HL-60 (cell line): Measurements from ENCODE around the gene PSTPIP1.

ENCODE experiments used
- TF ChIP-seq, protein P1 (sequence below): IDR thresholded peaks from one replicate; pipeline ENCODE4 v1.5.1; 2011; ENCODE audit warnings: low read length, control low read depth, inconsistent platforms; ENCODE audit not compliant: insufficient read depth
- TF ChIP-seq, protein P2 (sequence below): IDR thresholded peaks from 2 replicates; pipeline ENCODE4 v1.6.1; 2012; ENCODE audit warnings: low read depth; ENCODE audit not compliant: insufficient replicate concordance

DNA sequence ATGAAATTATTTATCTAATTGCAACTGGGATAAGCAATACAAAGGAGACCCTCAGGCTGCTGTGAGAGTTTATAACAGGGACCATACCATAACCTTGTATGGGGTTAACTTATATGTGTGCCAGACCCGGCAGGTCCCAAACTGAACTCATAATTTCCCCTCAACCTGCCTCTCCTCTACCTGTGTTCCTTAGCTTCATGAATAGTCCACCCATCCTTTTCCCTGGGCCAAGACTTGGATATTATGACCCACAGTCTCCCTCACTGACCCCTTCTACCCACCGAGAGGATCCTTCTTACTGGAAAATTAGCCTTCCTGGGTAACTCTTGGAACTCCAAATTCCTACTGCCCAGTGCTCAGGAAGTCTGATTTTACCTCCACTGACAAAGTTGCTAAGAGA is 79.4 kb downstream of the PSTPIP1 start:
- TF ChIP-seq, protein P1, sequence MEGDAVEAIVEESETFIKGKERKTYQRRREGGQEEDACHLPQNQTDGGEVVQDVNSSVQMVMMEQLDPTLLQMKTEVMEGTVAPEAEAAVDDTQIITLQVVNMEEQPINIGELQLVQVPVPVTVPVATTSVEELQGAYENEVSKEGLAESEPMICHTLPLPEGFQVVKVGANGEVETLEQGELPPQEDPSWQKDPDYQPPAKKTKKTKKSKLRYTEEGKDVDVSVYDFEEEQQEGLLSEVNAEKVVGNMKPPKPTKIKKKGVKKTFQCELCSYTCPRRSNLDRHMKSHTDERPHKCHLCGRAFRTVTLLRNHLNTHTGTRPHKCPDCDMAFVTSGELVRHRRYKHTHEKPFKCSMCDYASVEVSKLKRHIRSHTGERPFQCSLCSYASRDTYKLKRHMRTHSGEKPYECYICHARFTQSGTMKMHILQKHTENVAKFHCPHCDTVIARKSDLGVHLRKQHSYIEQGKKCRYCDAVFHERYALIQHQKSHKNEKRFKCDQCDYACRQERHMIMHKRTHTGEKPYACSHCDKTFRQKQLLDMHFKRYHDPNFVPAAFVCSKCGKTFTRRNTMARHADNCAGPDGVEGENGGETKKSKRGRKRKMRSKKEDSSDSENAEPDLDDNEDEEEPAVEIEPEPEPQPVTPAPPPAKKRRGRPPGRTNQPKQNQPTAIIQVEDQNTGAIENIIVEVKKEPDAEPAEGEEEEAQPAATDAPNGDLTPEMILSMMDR: no peak
- TF ChIP-seq, protein P2, sequence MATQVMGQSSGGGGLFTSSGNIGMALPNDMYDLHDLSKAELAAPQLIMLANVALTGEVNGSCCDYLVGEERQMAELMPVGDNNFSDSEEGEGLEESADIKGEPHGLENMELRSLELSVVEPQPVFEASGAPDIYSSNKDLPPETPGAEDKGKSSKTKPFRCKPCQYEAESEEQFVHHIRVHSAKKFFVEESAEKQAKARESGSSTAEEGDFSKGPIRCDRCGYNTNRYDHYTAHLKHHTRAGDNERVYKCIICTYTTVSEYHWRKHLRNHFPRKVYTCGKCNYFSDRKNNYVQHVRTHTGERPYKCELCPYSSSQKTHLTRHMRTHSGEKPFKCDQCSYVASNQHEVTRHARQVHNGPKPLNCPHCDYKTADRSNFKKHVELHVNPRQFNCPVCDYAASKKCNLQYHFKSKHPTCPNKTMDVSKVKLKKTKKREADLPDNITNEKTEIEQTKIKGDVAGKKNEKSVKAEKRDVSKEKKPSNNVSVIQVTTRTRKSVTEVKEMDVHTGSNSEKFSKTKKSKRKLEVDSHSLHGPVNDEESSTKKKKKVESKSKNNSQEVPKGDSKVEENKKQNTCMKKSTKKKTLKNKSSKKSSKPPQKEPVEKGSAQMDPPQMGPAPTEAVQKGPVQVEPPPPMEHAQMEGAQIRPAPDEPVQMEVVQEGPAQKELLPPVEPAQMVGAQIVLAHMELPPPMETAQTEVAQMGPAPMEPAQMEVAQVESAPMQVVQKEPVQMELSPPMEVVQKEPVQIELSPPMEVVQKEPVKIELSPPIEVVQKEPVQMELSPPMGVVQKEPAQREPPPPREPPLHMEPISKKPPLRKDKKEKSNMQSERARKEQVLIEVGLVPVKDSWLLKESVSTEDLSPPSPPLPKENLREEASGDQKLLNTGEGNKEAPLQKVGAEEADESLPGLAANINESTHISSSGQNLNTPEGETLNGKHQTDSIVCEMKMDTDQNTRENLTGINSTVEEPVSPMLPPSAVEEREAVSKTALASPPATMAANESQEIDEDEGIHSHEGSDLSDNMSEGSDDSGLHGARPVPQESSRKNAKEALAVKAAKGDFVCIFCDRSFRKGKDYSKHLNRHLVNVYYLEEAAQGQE: no peak
